A172 (cell line): ENCODE results near the gene FAM20A. TPM values are rescaled to one million over a fixed set of nuclear protein-coding genes. Genes with fewer than 3 reads are reported as not detected.
"Not testable (repeated sequence)": the region's sequence is repeated elsewhere in the genome, so short reads cannot be mapped to it uniquely, and the experiment has no call there.

Experiments used
- DNase-seq: peaks from one replicate; pipeline ENCODE4 v3.0.0-alpha.2; 2015; ENCODE audit warnings: low spot score
- total RNA-seq: library from RNA; depleted of rRNA; stranded (reverse); fragments of >200 nt; shearing (Covaris generic); gene quantifications from 2 replicates; pipeline ENCODE4 v1.2.3, GENCODE V29; 2014

Gene FAM20A
- total RNA-seq, 1 experiment from 2014 or later, result not detected

GRCh38 chr17:68519911-68520310 is 81.3 kb downstream of the FAM20A start:
- no peak for DNase-seq

GRCh38 chr17:68519051-68519450 is 82.1 kb downstream of the FAM20A start:
- not testable (repeated sequence) for DNase-seq

- DNase-seq, result no peak
Measured at GRCh38 chr17:68518063-68518815, 82.9 kb downstream of the FAM20A start.

- not testable (repeated sequence) for DNase-seq
Measured at GRCh38 chr17:68517605-68518004, 83.6 kb downstream of the FAM20A start.

GRCh38 chr17:68516732-68517131 is 84.4 kb downstream of the FAM20A start:
- no peak for DNase-seq

DNA sequence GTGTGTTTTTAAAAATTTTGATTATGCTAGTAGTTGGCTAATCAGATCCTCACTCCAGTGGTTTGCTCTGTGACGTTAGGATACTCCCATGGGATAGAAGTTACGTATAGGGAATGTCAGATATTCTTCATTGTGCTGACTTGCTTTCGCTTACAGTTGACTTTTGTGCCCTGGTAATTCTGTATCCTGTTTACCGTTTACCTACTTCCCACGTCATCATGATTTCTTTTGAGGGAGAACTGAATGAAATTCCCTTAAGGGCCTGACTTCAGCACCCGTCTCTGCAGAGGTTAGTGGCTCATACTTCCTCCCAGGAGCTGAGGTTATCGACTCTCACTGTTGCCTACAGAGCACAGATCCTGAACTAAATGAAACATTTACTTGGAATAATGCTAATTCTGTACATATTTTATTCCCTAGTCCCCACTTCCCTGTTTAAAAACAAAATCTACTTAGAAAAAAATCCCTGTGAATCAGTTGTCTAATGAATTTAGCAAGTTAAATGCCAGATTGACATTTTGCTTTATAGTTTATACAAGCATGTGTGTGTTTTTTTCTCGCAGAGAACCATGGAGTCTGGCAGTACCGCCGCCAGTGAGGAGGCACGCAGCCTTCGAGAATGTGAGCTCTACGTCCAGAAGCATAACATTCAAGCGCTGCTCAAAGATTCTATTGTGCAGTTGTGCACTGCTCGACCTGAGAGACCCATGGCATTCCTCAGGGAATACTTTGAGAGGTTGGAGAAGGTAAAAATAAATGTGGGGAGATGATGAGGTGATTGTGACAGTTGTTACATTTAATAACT is 86.1 kb downstream of the FAM20A start:
- DNase-seq, result no peak

- DNase-seq, result no peak
Measured at GRCh38 chr17:68513932-68514331, 87.2 kb downstream of the FAM20A start.

DNA sequence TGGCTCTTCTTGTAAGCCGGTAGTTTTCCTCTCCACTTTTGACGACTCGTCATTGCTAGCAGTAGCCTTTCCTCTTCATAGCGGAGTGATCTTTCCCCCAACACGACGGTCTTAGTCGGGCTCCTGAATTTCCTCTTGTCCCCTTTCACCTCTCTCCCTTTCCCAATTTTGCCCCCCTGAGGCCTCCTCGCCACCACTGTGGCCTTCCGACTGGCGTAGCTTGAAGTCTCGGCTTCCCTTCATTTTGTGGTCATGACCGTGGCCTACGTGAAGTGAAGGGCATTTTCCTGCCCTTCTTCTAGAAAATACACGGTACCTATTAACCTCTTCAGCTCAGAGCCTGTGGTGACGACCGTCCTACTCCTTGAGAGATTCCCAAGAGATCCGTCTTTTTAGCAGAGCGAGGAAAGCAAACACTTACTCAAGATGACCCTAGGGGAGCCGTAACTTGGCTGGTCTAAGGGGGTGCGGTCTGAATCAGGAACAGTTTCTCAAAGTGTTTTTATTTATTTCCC is 88.2 kb downstream of the FAM20A start:
- peak; percentile 40 for DNase-seq

GRCh38 chr17:68512247-68512959 is 88.8 kb downstream of the FAM20A start, which contains the start of gene PRKAR1A:
Gene PRKAR1A (plus strand): TSS chr17:68512430. CDS start chr17:68515400, 2,970 bp downstream.
- DNase-seq, result peak; percentile 94

DNA sequence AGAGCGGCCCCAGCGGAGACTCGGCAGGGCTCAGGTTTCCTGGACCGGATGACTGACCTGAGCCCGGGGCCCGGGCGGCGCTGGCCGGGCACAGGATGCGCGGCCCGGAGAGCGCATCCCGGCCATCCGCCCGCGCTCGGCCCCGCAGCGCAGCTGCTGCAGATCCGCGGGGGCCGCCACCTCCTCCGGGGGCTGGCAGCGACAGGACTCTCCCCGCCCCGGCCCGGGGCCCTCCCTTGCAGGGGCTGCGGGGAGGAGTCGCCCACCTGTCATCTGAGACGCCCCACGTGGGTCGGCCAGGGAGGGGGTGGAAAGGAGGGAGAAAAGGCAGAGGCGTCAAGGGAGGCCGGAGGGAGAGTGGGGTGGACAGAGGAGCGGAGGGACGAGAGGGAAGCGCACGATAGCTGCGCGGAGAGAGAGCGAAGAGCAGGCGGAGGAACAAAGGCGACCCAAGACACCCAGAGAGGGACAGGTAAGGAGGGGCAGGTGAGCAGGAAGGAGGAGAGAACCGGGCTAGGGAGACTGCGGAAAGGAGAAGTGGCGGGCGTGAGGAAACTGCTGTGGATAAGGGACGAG is 89.4 kb downstream of the FAM20A start:
- peak; percentile 68 for DNase-seq

DNA sequence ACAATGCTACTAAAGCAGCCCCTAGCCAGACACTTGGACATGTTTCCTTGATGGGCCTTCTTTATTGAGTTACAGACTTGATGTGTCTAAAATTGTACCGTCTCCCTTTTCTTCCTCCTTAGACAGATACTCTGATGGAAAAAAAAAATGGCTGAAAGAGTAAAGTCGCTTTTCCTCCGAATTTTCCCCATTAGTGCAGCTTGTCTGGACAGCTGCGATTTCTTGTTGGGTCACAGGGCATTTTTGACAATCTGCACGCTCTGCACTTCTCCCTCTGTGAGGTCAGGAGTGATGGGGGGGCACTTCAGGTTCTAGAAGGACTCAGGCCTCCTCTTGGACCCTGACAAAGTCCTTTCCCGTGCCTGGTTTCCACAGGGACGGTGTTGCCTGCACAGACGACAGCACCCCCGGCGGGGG is 89.9 kb downstream of the FAM20A start:
- DNase-seq, result no peak

- DNase-seq, result no peak
Measured at GRCh38 chr17:68509141-68510057, 91.8 kb downstream of the FAM20A start.

GRCh38 chr17:68507576-68507975 is 93.6 kb downstream of the FAM20A start:
- no peak for DNase-seq

DNA sequence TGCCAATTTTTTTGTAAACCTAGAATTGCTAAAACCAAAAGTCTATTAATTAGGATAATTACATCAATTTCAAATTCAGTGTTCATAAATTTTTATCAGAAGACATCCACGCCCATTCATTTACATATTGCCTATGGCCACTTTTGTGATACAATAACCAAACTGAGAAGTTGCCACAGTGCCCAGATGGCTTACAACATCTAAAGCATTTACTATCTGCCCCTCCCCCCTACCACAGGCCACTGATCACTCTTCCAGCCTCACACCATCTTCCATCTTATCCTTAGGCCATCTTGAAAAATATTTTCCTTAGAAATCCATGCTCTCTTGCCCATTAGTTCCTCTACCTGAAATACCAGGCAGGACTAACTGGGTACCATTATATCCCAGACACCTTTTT is 95.2 kb downstream of the FAM20A start:
- DNase-seq, result no peak

DNA sequence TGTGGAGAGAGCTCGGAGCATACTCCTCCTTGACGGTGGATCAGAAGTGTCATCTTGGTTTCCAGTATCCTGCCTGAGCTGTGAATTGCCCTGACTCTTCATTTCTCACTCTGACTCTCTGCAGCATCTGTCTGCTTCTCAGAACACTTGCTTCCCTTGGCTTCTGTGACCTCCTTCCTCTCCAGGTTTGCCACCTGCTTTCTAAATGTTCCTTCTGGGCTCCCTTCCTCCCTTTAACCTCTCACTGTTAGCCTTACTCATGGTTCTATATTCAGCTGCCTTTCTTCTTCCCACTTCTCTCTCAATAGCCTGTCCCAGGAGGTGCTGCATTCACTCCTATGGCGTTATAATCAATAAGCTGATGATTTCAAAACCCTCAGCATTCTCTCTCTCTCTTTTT is 100.1 kb downstream of the FAM20A start:
- no peak for DNase-seq

DNA sequence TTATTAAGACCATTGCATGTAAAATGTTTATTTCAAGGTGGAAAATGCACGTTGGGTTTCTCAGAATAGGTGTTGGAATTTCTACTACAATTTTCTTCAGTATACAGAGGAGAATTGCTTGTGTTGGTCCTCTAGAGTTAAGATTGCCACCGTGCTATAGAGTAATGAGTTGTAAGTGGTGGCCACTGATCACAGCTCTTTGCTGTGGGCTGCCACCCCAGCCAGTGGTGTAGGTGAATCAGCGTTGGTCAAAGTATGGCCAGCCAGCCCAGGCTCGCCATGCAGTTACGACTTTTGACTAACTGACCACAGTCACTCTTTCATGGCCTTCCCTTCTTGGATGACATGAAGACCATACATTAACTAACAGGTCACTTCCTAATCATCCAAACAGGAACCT is 101.6 kb downstream of the FAM20A start:
- no peak for DNase-seq

- no peak for DNase-seq
Measured at GRCh38 chr17:68498479-68499326, 102.5 kb downstream of the FAM20A start.

DNA sequence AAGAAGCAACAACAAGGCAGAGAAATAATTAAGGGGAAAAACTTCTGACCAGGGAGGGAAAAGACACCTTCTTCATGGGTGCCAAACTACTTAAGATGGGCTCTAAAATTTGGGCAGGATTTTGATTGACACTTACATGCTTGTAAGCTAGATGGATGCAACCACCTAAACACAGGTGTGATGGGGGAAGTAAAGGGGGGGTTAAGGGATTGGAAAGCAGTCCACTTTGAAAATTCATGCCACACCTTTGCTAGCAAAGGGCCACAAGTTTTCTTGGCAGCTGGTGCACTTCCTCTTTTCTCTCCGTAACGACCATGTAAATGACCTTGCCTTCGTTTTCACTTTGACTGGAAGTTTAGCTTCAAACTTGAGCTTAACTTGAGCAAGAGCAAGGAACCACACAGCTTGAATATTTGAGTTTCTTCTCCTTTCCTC is 103.3 kb downstream of the FAM20A start:
- no peak for DNase-seq

- no peak for DNase-seq
Measured at GRCh38 chr17:68495081-68495480, 106.1 kb downstream of the FAM20A start.
